Omental fat pad (tissue), 4 donors: ENCODE measurements around the gene C3orf85. TPM values are rescaled to one million over a fixed set of nuclear protein-coding genes. Genes with fewer than 3 reads are reported as not detected.
"Not testable (repeated sequence)": the region's sequence is repeated elsewhere in the genome, so short reads cannot be mapped to it uniquely, and the experiment has no call there.

Experiments used
- ATAC-seq: fragments of 150-250 bp; one replicate; pipeline ENCODE4 v1.9.1; 2016; ENCODE audit warnings: mild to moderate bottlenecking, moderate library complexity; ENCODE audit not compliant: low FRiP score
- DNase-seq: peaks from one replicate; pipeline ENCODE4 v3.0.0-alpha.2; 2019; ENCODE audit warnings: low spot score
- total RNA-seq, 4 donors: library from RNA; depleted of rRNA; stranded (reverse); fragments of >200 nt; gene quantifications; one replicate each; pipeline ENCODE4 v1.1.0, GENCODE V29; 2016
- TF ChIP-seq, protein P1 (sequence below), 3 donors: fragments of 450-650 bp; IDR thresholded peaks; one replicate each; pipeline ENCODE4 v1.5.1; 2016 to 2017; ENCODE audit warnings: antibody characterized with exemption in 3 of 3, mild to moderate bottlenecking in 3 of 3, moderate library complexity in 2 of 3

Gene C3orf85
- total RNA-seq, 4 donors from 2014 or later = not detected

DNA sequence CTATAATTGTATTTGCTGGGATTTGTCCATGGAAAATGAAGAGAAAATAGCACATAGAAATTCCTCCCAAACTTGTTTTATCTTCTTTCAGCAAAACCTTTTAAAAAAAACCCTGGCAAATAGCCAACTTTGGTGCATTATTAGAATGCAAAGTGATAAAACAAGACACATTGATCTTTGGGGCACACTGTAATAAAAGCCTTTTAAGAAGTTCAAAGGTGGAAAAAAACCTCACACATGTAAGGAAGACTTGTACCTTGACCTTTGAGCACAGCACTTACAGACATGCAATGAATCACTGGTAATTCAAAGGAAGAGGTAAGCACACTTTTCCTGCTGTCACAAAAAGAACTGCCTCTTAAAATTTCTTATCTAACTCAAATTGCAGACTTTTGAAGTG lies 10.6 kb upstream of the C3orf85 start:
- no peak for ATAC-seq

DNA sequence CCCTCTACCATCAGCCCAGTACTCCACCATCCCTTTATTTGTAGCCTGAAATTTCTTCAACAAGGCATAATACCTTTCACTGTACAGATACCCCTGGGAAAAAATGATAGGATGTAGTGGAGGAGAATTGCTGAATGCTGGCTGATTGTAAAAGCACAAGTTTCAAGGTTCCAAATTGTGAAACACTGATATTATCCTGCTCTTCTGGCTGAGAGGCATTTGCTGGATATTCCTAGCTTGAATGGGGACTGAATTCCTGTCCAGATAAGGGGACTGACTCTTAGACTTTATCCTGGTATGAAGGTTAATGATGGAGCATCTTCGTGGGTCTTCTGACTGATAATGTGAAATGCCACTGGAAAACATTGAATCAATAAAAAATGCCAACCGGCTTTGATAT lies 9.0 kb upstream of the C3orf85 start:
- DNase-seq (no peak), ATAC-seq (no peak)
- TF ChIP-seq, protein P1, sequence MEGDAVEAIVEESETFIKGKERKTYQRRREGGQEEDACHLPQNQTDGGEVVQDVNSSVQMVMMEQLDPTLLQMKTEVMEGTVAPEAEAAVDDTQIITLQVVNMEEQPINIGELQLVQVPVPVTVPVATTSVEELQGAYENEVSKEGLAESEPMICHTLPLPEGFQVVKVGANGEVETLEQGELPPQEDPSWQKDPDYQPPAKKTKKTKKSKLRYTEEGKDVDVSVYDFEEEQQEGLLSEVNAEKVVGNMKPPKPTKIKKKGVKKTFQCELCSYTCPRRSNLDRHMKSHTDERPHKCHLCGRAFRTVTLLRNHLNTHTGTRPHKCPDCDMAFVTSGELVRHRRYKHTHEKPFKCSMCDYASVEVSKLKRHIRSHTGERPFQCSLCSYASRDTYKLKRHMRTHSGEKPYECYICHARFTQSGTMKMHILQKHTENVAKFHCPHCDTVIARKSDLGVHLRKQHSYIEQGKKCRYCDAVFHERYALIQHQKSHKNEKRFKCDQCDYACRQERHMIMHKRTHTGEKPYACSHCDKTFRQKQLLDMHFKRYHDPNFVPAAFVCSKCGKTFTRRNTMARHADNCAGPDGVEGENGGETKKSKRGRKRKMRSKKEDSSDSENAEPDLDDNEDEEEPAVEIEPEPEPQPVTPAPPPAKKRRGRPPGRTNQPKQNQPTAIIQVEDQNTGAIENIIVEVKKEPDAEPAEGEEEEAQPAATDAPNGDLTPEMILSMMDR (IDR thresholded peaks at IDR 0.05) = no peak

More for the DNA sequence above, 10.6 kb upstream of the C3orf85 start:
- TF ChIP-seq, protein P1 (IDR thresholded peaks at IDR 0.05) = no peak
- no peak for DNase-seq

DNA sequence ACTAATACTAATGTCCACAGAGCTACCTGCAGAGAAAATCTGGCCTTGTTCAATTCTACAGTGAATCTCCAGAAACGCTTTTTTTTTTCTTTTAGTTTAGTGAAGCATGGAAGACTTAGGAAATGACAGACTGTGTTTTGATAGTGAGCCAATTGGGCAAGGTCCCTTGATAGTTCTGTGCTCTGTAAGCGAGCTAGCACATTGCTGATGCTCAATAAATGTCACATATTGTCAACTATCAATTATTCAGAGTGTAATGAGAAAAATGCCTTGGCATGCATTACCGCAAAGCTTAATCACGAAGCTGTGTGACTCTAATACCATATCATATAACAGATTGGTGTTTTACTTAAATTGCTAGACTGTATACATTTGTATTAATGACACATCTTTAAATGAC lies 5.2 kb upstream of the C3orf85 start:
- DNase-seq = no peak
- no peak for ATAC-seq
- TF ChIP-seq, protein P1 (IDR thresholded peaks at IDR 0.05) = no peak

DNA sequence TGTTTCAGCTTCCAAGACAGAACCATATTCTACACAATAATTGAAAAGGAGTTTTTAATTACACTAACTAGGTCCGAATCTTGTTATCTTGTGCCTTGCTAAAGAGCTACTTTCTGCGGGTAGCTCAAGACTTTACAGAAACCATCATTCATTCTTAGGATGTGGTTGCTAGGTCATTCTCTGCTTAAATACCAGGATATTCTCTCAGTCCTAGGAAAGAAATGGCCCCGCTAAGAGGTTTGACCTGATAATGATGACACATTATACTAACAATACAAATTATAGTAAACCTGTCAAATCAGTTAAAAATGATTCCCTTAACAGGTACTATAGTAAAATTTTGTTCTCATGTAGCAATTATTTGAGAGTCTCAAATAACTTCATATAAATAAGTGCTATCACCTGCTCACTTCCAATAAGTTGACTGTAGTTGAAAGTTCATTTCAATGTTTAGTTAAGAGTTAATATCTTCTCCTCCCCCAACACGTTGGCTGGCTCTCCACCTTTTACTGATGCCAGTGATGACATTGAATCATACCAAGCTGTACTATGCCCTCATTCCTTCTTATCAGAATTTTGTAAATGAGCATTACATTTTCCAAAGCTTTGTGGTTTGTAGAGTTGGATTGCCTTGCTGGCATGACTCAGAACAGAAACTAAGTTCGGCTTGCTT lies 3.6 kb upstream of the C3orf85 start:
- ATAC-seq (no peak), DNase-seq (no peak)
- TF ChIP-seq, protein P1 (IDR thresholded peaks at IDR 0.05) = no peak

DNA sequence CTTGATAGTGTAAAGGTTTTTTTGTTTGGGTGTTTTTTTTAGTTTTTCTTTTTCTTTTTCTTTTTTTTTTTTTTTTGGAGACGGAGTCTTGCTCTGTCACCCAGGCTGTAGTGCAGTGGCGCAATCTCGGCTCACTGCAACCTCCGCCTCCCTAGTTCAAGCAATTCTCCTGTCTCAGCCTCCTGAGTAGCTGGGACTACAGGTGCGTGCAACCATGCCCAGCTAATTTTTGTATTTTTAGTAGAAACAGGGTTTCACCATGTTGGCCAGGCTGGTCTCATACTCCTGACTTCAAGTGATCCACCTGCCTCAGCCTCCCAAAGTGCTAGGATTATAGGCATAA lies 3.1 kb upstream of the C3orf85 start:
- DNase-seq, ATAC-seq: not testable (repeated sequence)

DNA sequence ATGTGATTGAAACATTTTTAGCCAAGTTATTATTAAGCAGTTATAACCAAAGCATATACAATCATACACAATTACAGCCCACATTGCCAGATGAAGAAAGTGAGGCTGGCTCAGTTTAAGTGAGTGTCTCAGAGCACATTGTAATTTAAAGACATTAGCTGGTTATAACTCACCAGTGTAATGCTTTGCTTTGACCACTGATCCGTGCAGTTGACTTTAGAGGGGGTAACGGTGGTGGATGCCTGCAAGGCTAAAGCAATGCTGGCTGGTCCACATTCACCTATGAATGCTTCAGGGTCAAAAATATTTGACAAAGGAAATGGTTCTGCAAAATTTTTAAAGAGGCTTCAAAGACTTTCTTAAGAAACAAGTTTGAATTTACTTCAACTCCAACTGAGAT lies 1.2 kb downstream of the C3orf85 start:
- TF ChIP-seq, protein P1 (IDR thresholded peaks at IDR 0.05) = no peak
- ATAC-seq (no peak), DNase-seq (no peak)

DNA sequence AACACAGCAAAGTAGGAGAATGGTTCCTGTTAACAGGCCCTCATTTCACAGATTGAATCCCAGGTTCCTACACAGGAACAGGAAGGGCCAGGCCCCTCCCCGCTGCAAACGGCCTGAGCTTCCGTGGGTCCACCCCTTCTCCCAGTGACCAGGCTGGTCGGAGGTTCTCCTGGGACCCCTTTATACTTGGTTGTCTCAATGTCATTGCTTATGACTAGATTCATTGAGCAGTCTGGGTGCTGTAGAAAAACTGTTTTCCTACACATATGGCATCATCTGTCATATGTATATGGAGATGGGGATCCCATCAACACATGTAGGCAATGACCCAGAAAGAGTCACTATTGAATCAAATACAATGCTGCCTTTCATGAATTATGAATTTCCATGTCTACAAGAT lies 3.8 kb downstream of the C3orf85 start:
- ATAC-seq (no peak), DNase-seq (no peak)
- TF ChIP-seq, protein P1 (IDR thresholded peaks at IDR 0.05) = no peak
